LNCAP (cell line): ENCODE measurements around the gene APP.

Experiments used
- TF ChIP-seq, protein P1 (sequence below): fragments of 450-650 bp; IDR thresholded peaks from 2 replicates; pipeline ENCODE4 v1.5.1; 2017; ENCODE audit warnings: mild to moderate bottlenecking

Gene APP

GRCh38 chr21:25842925-25843324, 327.6 kb downstream of the APP start:
- TF ChIP-seq, protein P1, sequence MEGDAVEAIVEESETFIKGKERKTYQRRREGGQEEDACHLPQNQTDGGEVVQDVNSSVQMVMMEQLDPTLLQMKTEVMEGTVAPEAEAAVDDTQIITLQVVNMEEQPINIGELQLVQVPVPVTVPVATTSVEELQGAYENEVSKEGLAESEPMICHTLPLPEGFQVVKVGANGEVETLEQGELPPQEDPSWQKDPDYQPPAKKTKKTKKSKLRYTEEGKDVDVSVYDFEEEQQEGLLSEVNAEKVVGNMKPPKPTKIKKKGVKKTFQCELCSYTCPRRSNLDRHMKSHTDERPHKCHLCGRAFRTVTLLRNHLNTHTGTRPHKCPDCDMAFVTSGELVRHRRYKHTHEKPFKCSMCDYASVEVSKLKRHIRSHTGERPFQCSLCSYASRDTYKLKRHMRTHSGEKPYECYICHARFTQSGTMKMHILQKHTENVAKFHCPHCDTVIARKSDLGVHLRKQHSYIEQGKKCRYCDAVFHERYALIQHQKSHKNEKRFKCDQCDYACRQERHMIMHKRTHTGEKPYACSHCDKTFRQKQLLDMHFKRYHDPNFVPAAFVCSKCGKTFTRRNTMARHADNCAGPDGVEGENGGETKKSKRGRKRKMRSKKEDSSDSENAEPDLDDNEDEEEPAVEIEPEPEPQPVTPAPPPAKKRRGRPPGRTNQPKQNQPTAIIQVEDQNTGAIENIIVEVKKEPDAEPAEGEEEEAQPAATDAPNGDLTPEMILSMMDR = no peak

- TF ChIP-seq, protein P1 = no peak
Observed at GRCh38 chr21:25838809-25839208, 331.8 kb downstream of the APP start.

DNA sequence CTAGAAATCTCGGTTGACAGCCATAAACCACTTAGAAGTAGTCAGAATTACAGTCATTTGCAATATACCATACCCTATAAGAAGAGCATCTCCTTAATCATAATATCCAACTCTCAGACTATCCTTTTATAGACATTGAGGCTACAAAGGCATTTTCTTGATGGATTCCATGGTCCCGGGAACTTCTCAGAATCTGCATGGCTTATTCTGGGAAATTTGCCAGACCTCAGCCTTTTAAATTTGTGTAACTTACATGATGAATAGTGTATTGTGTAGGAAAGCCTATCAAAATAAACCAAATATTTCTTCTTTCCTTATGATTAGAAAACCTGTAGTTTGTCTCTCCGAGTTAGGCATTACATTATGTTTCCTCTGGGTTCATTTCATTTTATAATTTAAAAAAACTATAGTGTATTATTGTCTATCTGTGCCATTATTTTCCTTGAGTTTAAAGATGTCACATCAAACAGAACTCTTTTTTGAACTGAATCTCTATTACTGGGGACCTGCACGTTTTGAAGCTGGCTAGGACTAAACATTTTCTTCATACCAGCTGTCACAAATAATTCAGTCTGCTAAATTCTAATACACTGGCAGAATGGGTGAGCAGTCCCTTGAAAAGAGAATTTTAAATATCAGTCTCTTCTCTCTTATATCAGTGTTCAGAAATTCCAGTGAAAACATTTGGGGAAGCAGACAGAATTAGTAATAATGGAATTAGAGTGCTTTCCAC, 332.9 kb downstream of the APP start:
- TF ChIP-seq, protein P1 = no peak

DNA sequence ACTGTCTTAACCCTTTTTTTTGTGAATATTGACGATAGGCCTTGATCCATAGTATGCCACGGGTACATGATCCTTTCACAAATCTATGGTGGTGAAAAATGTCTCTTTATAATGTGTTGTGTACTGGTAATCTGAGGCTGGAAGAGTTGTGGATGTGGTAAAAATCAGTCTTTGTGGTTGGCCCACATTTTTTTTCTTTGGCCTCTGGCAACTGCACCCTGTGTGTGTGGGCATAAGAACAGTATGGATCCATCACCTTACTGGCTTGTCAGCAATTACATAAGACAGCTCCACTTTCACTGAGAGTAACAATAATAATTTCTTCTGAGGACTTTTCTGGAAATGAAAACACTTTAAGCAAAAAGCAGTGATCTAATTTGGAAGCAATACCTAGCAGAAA, 334.2 kb downstream of the APP start:
- TF ChIP-seq, protein P1 = no peak

DNA sequence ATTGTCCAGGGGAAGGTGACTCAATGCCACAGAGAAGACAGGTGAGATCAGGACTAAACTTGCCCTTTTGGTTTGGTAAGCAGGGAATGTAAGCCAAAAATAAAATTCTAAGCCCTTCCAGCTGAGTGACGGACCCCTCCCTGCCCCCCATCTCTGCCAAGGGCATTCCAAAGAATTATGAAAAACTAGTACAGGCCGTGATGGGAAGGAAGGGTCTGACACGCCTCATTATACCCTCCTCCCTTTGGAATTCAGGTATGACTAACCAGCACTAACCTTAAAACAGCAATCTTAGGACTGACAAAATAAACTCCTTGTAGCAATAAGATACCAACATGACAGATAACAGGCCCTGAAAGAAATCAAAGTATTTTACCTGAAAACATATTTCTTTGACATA, 336.2 kb downstream of the APP start:
- TF ChIP-seq, protein P1 = no peak

GRCh38 chr21:25831300-25831960, 339.1 kb downstream of the APP start:
- TF ChIP-seq, protein P1 = no peak
